Sigmoid colon (tissue), 7 donors: ENCODE data around the gene ZNF646. TPM values are rescaled to one million over a fixed set of nuclear protein-coding genes. Genes with fewer than 3 reads are reported as not detected.

Experiments
- DNase-seq: peaks from one replicate; pipeline ENCODE4 v3.0.0-alpha.2; 2019
- H3K27ac ChIP-seq, 4 donors: fragments of 200-600 bp; sonication (generic); one replicate each; pipeline ENCODE4 v1.5.1; 2016 to 2019; ENCODE audit warnings: mild to moderate bottlenecking in 1 of 4
- H3K27me3 ChIP-seq, 3 donors: fragments of 200-600 bp; sonication (generic); one replicate each; pipeline ENCODE4 v1.5.1; 2019; ENCODE audit warnings: mild to moderate bottlenecking in 1 of 3
- H3K36me3 ChIP-seq, 4 donors: fragments of 200-600 bp; sonication (generic); one replicate each; pipeline ENCODE4 v1.5.1; 2016 to 2019
- H3K4me1 ChIP-seq, 4 donors: fragments of 200-600 bp; sonication (generic); one replicate each; pipeline ENCODE4 v1.5.1; 2017 to 2019
- H3K4me3 ChIP-seq, 4 donors: fragments of 200-600 bp; sonication (generic); one replicate each; pipeline ENCODE4 v1.5.1; 2017 to 2019; ENCODE audit warnings: mild to moderate bottlenecking in 2 of 4, moderate library complexity in 1 of 4
- H3K9me3 ChIP-seq, 4 donors: fragments of 200-600 bp in 3 of 4; sonication (generic) in 3 of 4; one replicate each; pipeline versions ENCODE4 v1.5.1 to v1.6.1; 2013 to 2019
- CTCF ChIP-seq, 4 experiments: fragments of 450-650 bp in 3 of 4; fragments of 200-600 bp in 1 of 4; IDR thresholded peaks; one replicate each; pipeline ENCODE4 v1.5.1; 2016 to 2019; ENCODE audit warnings: antibody characterized with exemption in 4 of 4, mild to moderate bottlenecking in 3 of 4, moderate library complexity in 2 of 4
- EP300 ChIP-seq, 4 donors: sonication (generic); formaldehyde crosslinking; IDR thresholded peaks; one replicate each; pipeline ENCODE4 v1.6.1; 2017; ENCODE audit warnings: antibody characterized with exemption in 4 of 4
- POLR2A ChIP-seq, 2 donors: fragments of 450-650 bp; IDR thresholded peaks; one replicate each; pipeline ENCODE4 v1.6.1; 2016; ENCODE audit warnings: antibody characterized with exemption in 2 of 2, mild to moderate bottlenecking in 2 of 2, moderate library complexity in 2 of 2
- POLR2AphosphoS5 ChIP-seq, 4 donors: sonication (generic); formaldehyde crosslinking; IDR thresholded peaks; one replicate each; pipeline ENCODE4 v1.6.1; 2017; ENCODE audit warnings: antibody characterized with exemption in 4 of 4
- WGBS, 2 donors: extraction: QIAGEN DNeasy Blood & Tissue Kit; methylation state at CpG; one replicate each; pipeline ENCODE4 v1.1.7; 2013; 5-methylcytosine and 5-hydroxymethylcytosine counted together
- intact Hi-C: fragments of 100-400 bp; cut with DNase I; formaldehyde crosslinking; loops from one replicate; pipeline ENCODE4 v1.15.1; 2023
- polyA plus RNA-seq, 3 donors: library from polyadenylated mRNA; stranded (reverse); fragments of 200-250 nt; gene quantifications; one replicate each; pipeline ENCODE4 v1.2.3, GENCODE V29; 2013
- total RNA-seq, 4 donors: library from RNA; depleted of rRNA; stranded (reverse); fragments of >200 nt; gene quantifications; one replicate each; pipeline ENCODE4 v1.1.0, GENCODE V29; 2016
- donor health status: healthy with polysubstance abuse.
- donor health status: Bipolar disorder and iron deficiency.
- donor health status: healthy.

The ZNF646 gene
- total and polyA plus RNA-seq, 7 donors: 1.8 to 15.0 (median 8.3) TPM

- Histone ChIP-seq H3K9me3 (no peaks in the 10 kb centered on the region), H3K27ac (peak overlapping the region; percentile 35 to 92 (median 47)), H3K27me3 (no peaks in the 10 kb centered on the region), H3K4me3 (no peak overlapping the region), H3K4me1 (peaks cover 0 to 34% (median 25%) of the 10 kb centered on the region in 4 donors), H3K36me3 (peaks cover 14 to 38% (median 26%) of the 10 kb centered on the region in 4 donors)
- TF ChIP-seq POLR2AphosphoS5 (IDR thresholded peaks at IDR 0.05): no peak
- TF ChIP-seq EP300 (IDR thresholded peaks at IDR 0.05): no peak
- no peak for TF ChIP-seq POLR2A (IDR thresholded peaks at IDR 0.05)
- TF ChIP-seq CTCF (IDR thresholded peaks at IDR 0.05): no peak
- intact Hi-C loops: loop anchor here (10.0 kb wide), 1 partner anchor 342 kb away; the partner anchor contains the start of gene ARMC5
- 89 to 91% methylated on average over 2 of the region's 2 CpGs for WGBS, 2 donors
- DNase-seq: no peak
Observed at GRCh38 chr16:31112711-31113110, 38.5 kb downstream of the ZNF646 start.

GRCh38 chr16:31113121-31114120 is 39.2 kb downstream of the ZNF646 start:
- Histone ChIP-seq H3K27ac (peak overlapping the region; percentile 44 to 92 (median 53)), H3K4me3 (no peak overlapping the region), H3K9me3 (no peaks in the 10 kb centered on the region), H3K36me3 (peaks cover 14 to 38% (median 26%) of the 10 kb centered on the region in 4 donors), H3K4me1 (peaks cover 0 to 33% (median 26%) of the 10 kb centered on the region in 4 donors), H3K27me3 (no peaks in the 10 kb centered on the region)
- intact Hi-C loops: loop anchor here (10.0 kb wide), 1 partner anchor 341 kb away; the partner anchor contains the start of gene ARMC5
- TF ChIP-seq EP300 (IDR thresholded peaks at IDR 0.05) (no peak), POLR2A (IDR thresholded peaks at IDR 0.05) (no peak), POLR2AphosphoS5 (IDR thresholded peaks at IDR 0.05) (no peak), CTCF (IDR thresholded peaks at IDR 0.05) (no peak)
- no peak for DNase-seq
- WGBS, 2 donors: 68% methylated on average over 5 of the region's 5 CpGs

- Histone ChIP-seq H3K4me1 (peaks cover 0 to 34% (median 26%) of the 10 kb centered on the region in 4 donors), H3K9me3 (no peaks in the 10 kb centered on the region), H3K4me3 (no peak overlapping the region), H3K27ac (peak overlapping the region; percentile 44 to 92 (median 53)), H3K36me3 (peaks cover 14 to 40% (median 25%) of the 10 kb centered on the region in 4 donors), H3K27me3 (no peaks in the 10 kb centered on the region)
- DNase-seq: peak; percentile 75
- TF ChIP-seq CTCF (IDR thresholded peaks at IDR 0.05): no peak
- TF ChIP-seq POLR2A (IDR thresholded peaks at IDR 0.05): no peak
- TF ChIP-seq POLR2AphosphoS5 (IDR thresholded peaks at IDR 0.05): peak in 3 of 4 donors; percentile 15 to 62 (median 61)
- TF ChIP-seq EP300 (IDR thresholded peaks at IDR 0.05): no peak
- 39 to 76% methylated on average over 8 of the region's 8 CpGs for WGBS, 2 donors
- intact Hi-C loops: loop anchor here (10.0 kb wide), 1 partner anchor 340 kb away; the partner anchor contains the start of gene ARMC5
Observed at GRCh38 chr16:31114468-31114867, 40.2 kb downstream of the ZNF646 start.

GRCh38 chr16:31117384-31118222 is 43.4 kb downstream of the ZNF646 start, which contains the start of gene KAT8:
Gene KAT8 (plus strand): TSS chr16:31117664. CDS start chr16:31117682, 18 bp downstream.
- Histone ChIP-seq H3K36me3 (peaks cover 12 to 40% (median 29%) of the 10 kb centered on the region in 4 donors), H3K27ac (peak within 1 kb of the TSS; percentile 92 to 98 (median 96)), H3K27me3 (no peaks in the 10 kb centered on the region), H3K4me3 (peak within 1 kb of the TSS; percentile 67 to 97 (median 90)), H3K4me1 (peaks cover 0 to 31% (median 21%) of the 10 kb centered on the region in 4 donors), H3K9me3 (no peaks in the 10 kb centered on the region)
- WGBS, 2 donors: 0% methylated on average over 68 of the region's 68 CpGs
- TF ChIP-seq POLR2AphosphoS5 (IDR thresholded peaks at IDR 0.05) (peak; percentile 89 to 98 (median 95)), CTCF (IDR thresholded peaks at IDR 0.05) (no peak), POLR2A (IDR thresholded peaks at IDR 0.05) (peak; percentile 60 to 83), EP300 (IDR thresholded peaks at IDR 0.05) (peak in 3 of 4 donors; percentile 27 to 72 (median 38))
- intact Hi-C loops: loop anchor here (1.0 to 10.0 kb wide), 2 partner anchors 25 to 337 kb away; partner anchors contain the start of gene ARMC5
- DNase-seq: peak; percentile 99
